Measurements from ENCODE around the gene RGS7. TPM values are rescaled to one million over a fixed set of nuclear protein-coding genes. Genes with fewer than 3 reads are reported as not detected.
A peak's percentile ranks its signal among the peaks of the same experiment; 100 is the strongest.

Gene RGS7
- total and polyA plus RNA-seq, 10 of the 15 experiments (the other 5 are each of a cell fraction or from before 2014, with no cell fraction given), result not detected

- Histone ChIP-seq H3K79me2 (ENCODE audit: control insufficient read depth, insufficient read depth, low read length) (no peaks in the 10 kb centered on the region), H3K27ac (ENCODE audit: control insufficient read depth, insufficient read depth) (no peak overlapping the region), H3K27me3 (replicated peaks in 1 of 2; ENCODE audit: control insufficient read depth in 2 of 2, insufficient read depth in 2 of 2, low read length in 1 of 2) (no peaks in the 10 kb centered on the region), H4K20me1 (ENCODE audit: control insufficient read depth, insufficient read depth) (no peaks in the 10 kb centered on the region), H3K9ac (ENCODE audit: control insufficient read depth, insufficient read depth, low read length) (no peak overlapping the region), H3K4me2 (ENCODE audit: control insufficient read depth, insufficient read depth) (no peak overlapping the region), H3K4me3 (no peak overlapping the region), H3K4me1 (ENCODE audit: control insufficient read depth, insufficient read depth, low read length) (no peaks in the 10 kb centered on the region), H3K9me3 (replicated peaks; ENCODE audit: control insufficient read depth, insufficient read depth, low read length) (no peaks in the 10 kb centered on the region), H3K36me3 (ENCODE audit: control insufficient read depth in 2 of 2, insufficient read depth in 2 of 2, low read length in 1 of 2) (no peaks in the 10 kb centered on the region), H2AFZ (ENCODE audit: control insufficient read depth, low read depth, low read length) (no peak overlapping the region)
- FAIRE-seq (no peak), ATAC-seq (peak; percentile 50), DNase-seq (ENCODE audit: low read depth, low spot score) (no peak)
- TF ChIP-seq PAX5 (IDR thresholded peaks at IDR 0.05; ENCODE audit: borderline replicate concordance, low read depth, low read length) (no peak), SREBF2 (IDR thresholded peaks at IDR 0.05; ENCODE audit: low read length) (no peak), CHD2 (IDR thresholded peaks at IDR 0.05; ENCODE audit: borderline replicate concordance, low read depth, low read length) (no peak), CTCF (IDR thresholded peaks at IDR 0.05 in 2 of 3, conservative IDR thresholded peaks at IDR 0.05 in 1 of 3; ENCODE audit: control insufficient read depth in 2 of 3, extremely low read depth in 1 of 3, insufficient read depth in 1 of 3, low read depth in 3 of 3, low read length in 3 of 3) (peak; percentile 17 to 39 (median 18); a peak in 2 of 6 replicates), E4F1 (IDR thresholded peaks at IDR 0.05; ENCODE audit: borderline replicate concordance, partially characterized antibody) (no peak), ZBTB33 (IDR thresholded peaks at IDR 0.05) (no peak), SUPT20H (IDR thresholded peaks at IDR 0.05; ENCODE audit: borderline replicate concordance, control insufficient read depth, low read depth, low read length) (no peak)
- in situ Hi-C loops (cut with MboI) (no loop called here), intact Hi-C loops (cut with micrococcal nuclease; ENCODE audit: unreplicated experiment) (loop anchor here (10.0 kb wide), 1 partner anchor 384 kb away; no protein-coding TSS in a partner anchor)
- no TSS peak for BruUV-seq (replicated peaks)
- POLR2A ChIA-PET, result no interaction called here
- CTCF ChIA-PET, result interaction anchor here (0.6 to 1.1 kb wide), 3 partner anchors 381 to 537 kb away, joined by 3 to 4 read pairs (median 4); no protein-coding TSS in a partner anchor
- SMC1A ChIA-PET (ENCODE audit: uncharacterized antibody, unreplicated experiment), result interaction anchor here (1.2 kb wide), 1 partner anchor 538 kb away, joined by 4 read pairs; no protein-coding TSS in a partner anchor
- RAD21 ChIA-PET (ENCODE audit: unreplicated experiment), result no interaction called here
- WGBS (ENCODE audit: insufficient coverage, insufficient replicate concordance, low lambda C conversion rate, missing lambda C conversion rate), result under 1% methylated on average over 8 of the region's 9 CpGs
Measured at GRCh38 chr1:241269116-241269515, 87.9 kb downstream of the RGS7 start.

Data from GM12878 (cell line).